ENCODE data around the gene NPC2. TPM values are rescaled to one million over a fixed set of nuclear protein-coding genes. Genes with fewer than 3 reads are reported as not detected.

Gene NPC2
- total and polyA plus RNA-seq, 4 donors, result 922 to 1,539 (median 1,190) TPM

GRCh38 chr14:74533576-74533975 lies 40.5 kb upstream of the NPC2 start:
- no peaks in the 10 kb centered on the region for H3K9me3 ChIP-seq (ENCODE audit: control insufficient read depth in 4 of 4, insufficient read depth in 3 of 4, low read length in 3 of 4)
- no peak overlapping the region for H3K9ac ChIP-seq (ENCODE audit: insufficient read depth in 1 of 2, low read length in 2 of 2)
- no peak overlapping the region for H3K27ac ChIP-seq (ENCODE audit: low read depth in 1 of 2, low read length in 1 of 2)
- H3K4me1 ChIP-seq (ENCODE audit: control insufficient read depth in 5 of 5, insufficient read depth in 5 of 5, low read length in 5 of 5), result peaks cover 0 to 6% (median 0%) of the 10 kb centered on the region in 5 donors
- TF ChIP-seq CTCF (IDR thresholded peaks at IDR 0.05; ENCODE audit: control extremely low read depth, extremely low read depth), result no peak
- WGBS, 2 donors, result 55 to 67% methylated on average over 7 of the region's 7 CpGs
- no peaks in the 10 kb centered on the region for H3K27me3 ChIP-seq (ENCODE audit: control insufficient read depth in 3 of 3, insufficient read depth in 3 of 3, low read length in 2 of 3)
- H3K4me3 ChIP-seq, result no peak overlapping the region
- H3K36me3 ChIP-seq (ENCODE audit: control insufficient read depth in 4 of 4, insufficient read depth in 4 of 4, low read length in 4 of 4), result peaks cover 0 to 4% (median 0%) of the 10 kb centered on the region in 4 donors
- no peak for DNase-seq
- ATAC-seq (ENCODE audit: insufficient read depth, low FRiP score), result no peak

- no peak for DNase-seq
- Histone ChIP-seq H3K4me3 (no peak overlapping the region), H3K27ac (ENCODE audit: low read depth in 1 of 2, low read length in 1 of 2) (no peak overlapping the region), H3K27me3 (ENCODE audit: control insufficient read depth in 3 of 3, insufficient read depth in 3 of 3, low read length in 2 of 3) (no peaks in the 10 kb centered on the region), H3K4me1 (ENCODE audit: control insufficient read depth in 5 of 5, insufficient read depth in 5 of 5, low read length in 5 of 5) (peaks cover 0 to 10% (median 0%) of the 10 kb centered on the region in 5 donors), H3K9me3 (ENCODE audit: control insufficient read depth in 4 of 4, insufficient read depth in 3 of 4, low read length in 3 of 4) (no peaks in the 10 kb centered on the region), H3K9ac (ENCODE audit: insufficient read depth in 1 of 2, low read length in 2 of 2) (no peak overlapping the region), H3K36me3 (ENCODE audit: control insufficient read depth in 4 of 4, insufficient read depth in 4 of 4, low read length in 4 of 4) (peaks cover 0 to 4% (median 0%) of the 10 kb centered on the region in 4 donors)
- no peak for TF ChIP-seq CTCF (IDR thresholded peaks at IDR 0.05; ENCODE audit: control extremely low read depth, extremely low read depth)
- 93 to 98% methylated on average over 10 of the region's 10 CpGs for whole genome bisulfite sequencing, 2 donors
- ATAC-seq (ENCODE audit: insufficient read depth, low FRiP score), result no peak
These were observed 39.1 kb upstream of the NPC2 start for GRCh38 chr14:74532246-74532645.

GRCh38 chr14:74531467-74531866 lies 38.4 kb upstream of the NPC2 start:
- 49 to 75% methylated on average over 4 to 5 of the region's 5 CpGs for WGBS, 2 donors
- peak in 2 of 3 donors; percentile 31 to 47 for DNase-seq

More at GRCh38 chr14:74531467-74531866, 38.4 kb upstream of the NPC2 start:
- Histone ChIP-seq H3K36me3 (ENCODE audit: control insufficient read depth in 4 of 4, insufficient read depth in 4 of 4, low read length in 4 of 4) (peaks cover 0 to 4% (median 0%) of the 10 kb centered on the region in 4 donors), H3K9ac (ENCODE audit: insufficient read depth in 1 of 2, low read length in 2 of 2) (no peak overlapping the region), H3K27me3 (ENCODE audit: control insufficient read depth in 3 of 3, insufficient read depth in 3 of 3, low read length in 2 of 3) (no peaks in the 10 kb centered on the region), H3K27ac (ENCODE audit: low read depth in 1 of 2, low read length in 1 of 2) (no peak overlapping the region), H3K4me3 (no peak overlapping the region), H3K9me3 (ENCODE audit: control insufficient read depth in 4 of 4, insufficient read depth in 3 of 4, low read length in 3 of 4) (no peaks in the 10 kb centered on the region), H3K4me1 (ENCODE audit: control insufficient read depth in 5 of 5, insufficient read depth in 5 of 5, low read length in 5 of 5) (peaks cover 0 to 15% (median 0%) of the 10 kb centered on the region in 5 donors)
- peak; percentile 50 for ATAC-seq (ENCODE audit: insufficient read depth, low FRiP score)
- TF ChIP-seq CTCF (IDR thresholded peaks at IDR 0.05; ENCODE audit: control extremely low read depth, extremely low read depth), result no peak
